ENCODE results near the gene FLNB. TPM values are rescaled to one million over a fixed set of nuclear protein-coding genes. Genes with fewer than 3 reads are reported as not detected.

Gene FLNB
- total RNA-seq, 3 donors from 2014 or later (not counting 1 experiment from before 2014, with no cell fraction given), result 24.6 to 30.8 (median 26.6) TPM

GRCh38 chr3:58072052-58072762, 64.0 kb downstream of the FLNB start:
- H3K4me1 ChIP-seq (ENCODE audit: control insufficient read depth, insufficient read depth, low read length), result peaks cover 5% of the 10 kb centered on the region
- Mint-ChIP-seq H3K9me3 (no peaks in the 10 kb centered on the region), H3K36me3 (no peaks in the 10 kb centered on the region), H3K4me1 (peaks cover 6 to 10% of the 10 kb centered on the region in 2 donors), H3K27me3 (ENCODE audit: low read depth in 2 of 2) (no peaks in the 10 kb centered on the region), H3K27ac (no peak overlapping the region), H3K4me3 (no peak overlapping the region)
- intact Hi-C loops (cut with micrococcal nuclease), result no loop called here
- 85% methylated on average over 13 of the region's 14 CpGs for WGBS (ENCODE audit: insufficient coverage)
- H3K9me3 ChIP-seq (ENCODE audit: control insufficient read depth, insufficient read depth, low read length), result no peaks in the 10 kb centered on the region
- DNase-seq (no peak), ATAC-seq (no peak)
- H3K27ac ChIP-seq (ENCODE audit: low read length), result no peak overlapping the region
- no peak for TF ChIP-seq CTCF (IDR thresholded peaks at IDR 0.05)
- H3K4me3 ChIP-seq (ENCODE audit: low read length), result no peak overlapping the region
- H3K36me3 ChIP-seq (ENCODE audit: control insufficient read depth, insufficient read depth, low read length), result no peaks in the 10 kb centered on the region
- no peaks in the 10 kb centered on the region for H3K27me3 ChIP-seq (ENCODE audit: control insufficient read depth, insufficient read depth, low read length)

- no peaks in the 10 kb centered on the region for H3K36me3 ChIP-seq (ENCODE audit: control insufficient read depth, insufficient read depth, low read length)
- Mint-ChIP-seq H3K27ac (no peak overlapping the region), H3K4me3 (no peak overlapping the region), H3K27me3 (ENCODE audit: low read depth in 2 of 2) (no peaks in the 10 kb centered on the region), H3K9me3 (no peaks in the 10 kb centered on the region), H3K36me3 (no peaks in the 10 kb centered on the region), H3K4me1 (peaks cover 6 to 10% of the 10 kb centered on the region in 2 donors)
- intact Hi-C loops (cut with micrococcal nuclease), result no loop called here
- no peak overlapping the region for H3K27ac ChIP-seq (ENCODE audit: low read length)
- peaks cover 5% of the 10 kb centered on the region for H3K4me1 ChIP-seq (ENCODE audit: control insufficient read depth, insufficient read depth, low read length)
- H3K9me3 ChIP-seq (ENCODE audit: control insufficient read depth, insufficient read depth, low read length), result no peaks in the 10 kb centered on the region
- no peak overlapping the region for H3K4me3 ChIP-seq (ENCODE audit: low read length)
- no peak for TF ChIP-seq CTCF (IDR thresholded peaks at IDR 0.05)
- no peaks in the 10 kb centered on the region for H3K27me3 ChIP-seq (ENCODE audit: control insufficient read depth, insufficient read depth, low read length)
- WGBS (ENCODE audit: insufficient coverage), result 100% methylated on average over 3 of the region's 3 CpGs
- ATAC-seq, result no peak
- DNase-seq, result no peak
Measured at GRCh38 chr3:58072763-58073130, 64.5 kb downstream of the FLNB start.

- H3K27ac Mint-ChIP-seq, result no peak overlapping the region
Measured at GRCh38 chr3:58073301-58074108, 65.3 kb downstream of the FLNB start.

More at GRCh38 chr3:58073301-58074108, 65.3 kb downstream of the FLNB start:
- peaks cover 6 to 10% of the 10 kb centered on the region in 2 donors for H3K4me1 Mint-ChIP-seq
- intact Hi-C loops (cut with micrococcal nuclease), result no loop called here
- H3K27me3 ChIP-seq (ENCODE audit: control insufficient read depth, insufficient read depth, low read length), result no peaks in the 10 kb centered on the region
- DNase-seq (no peak), ATAC-seq (no peak)
- peaks cover 3% of the 10 kb centered on the region for H3K36me3 ChIP-seq (ENCODE audit: control insufficient read depth, insufficient read depth, low read length)
- H3K9me3 ChIP-seq (ENCODE audit: control insufficient read depth, insufficient read depth, low read length), result no peaks in the 10 kb centered on the region
- H3K27ac ChIP-seq (ENCODE audit: low read length), result no peak overlapping the region
- TF ChIP-seq CTCF (IDR thresholded peaks at IDR 0.05), result no peak
- WGBS (ENCODE audit: insufficient coverage), result 83% methylated on average over 7 of the region's 8 CpGs
- H3K27me3 Mint-ChIP-seq (ENCODE audit: low read depth in 2 of 2), result no peaks in the 10 kb centered on the region
- no peaks in the 10 kb centered on the region for H3K36me3 Mint-ChIP-seq
- H3K4me1 ChIP-seq (ENCODE audit: control insufficient read depth, insufficient read depth, low read length), result peaks cover 5% of the 10 kb centered on the region
- no peak overlapping the region for H3K4me3 ChIP-seq (ENCODE audit: low read length)
- no peak overlapping the region for H3K4me3 Mint-ChIP-seq
- no peaks in the 10 kb centered on the region for H3K9me3 Mint-ChIP-seq
